HG03066 (cell line): ENCODE data around the gene NPBWR2.
"Not testable (repeated sequence)": the region's sequence is repeated elsewhere in the genome, so short reads cannot be mapped to it uniquely, and the experiment has no call there.

Experiments
- ATAC-seq: cut with Tn5 transposase; IDR thresholded peaks from one replicate; pipeline ENCODE4 v1.9.1; 2021; ENCODE audit warnings: low read depth; ENCODE audit not compliant: unreplicated experiment

Gene NPBWR2

GRCh38 chr20:64144144-64144912 is 37.0 kb upstream of the NPBWR2 start:
- no peak for ATAC-seq

DNA sequence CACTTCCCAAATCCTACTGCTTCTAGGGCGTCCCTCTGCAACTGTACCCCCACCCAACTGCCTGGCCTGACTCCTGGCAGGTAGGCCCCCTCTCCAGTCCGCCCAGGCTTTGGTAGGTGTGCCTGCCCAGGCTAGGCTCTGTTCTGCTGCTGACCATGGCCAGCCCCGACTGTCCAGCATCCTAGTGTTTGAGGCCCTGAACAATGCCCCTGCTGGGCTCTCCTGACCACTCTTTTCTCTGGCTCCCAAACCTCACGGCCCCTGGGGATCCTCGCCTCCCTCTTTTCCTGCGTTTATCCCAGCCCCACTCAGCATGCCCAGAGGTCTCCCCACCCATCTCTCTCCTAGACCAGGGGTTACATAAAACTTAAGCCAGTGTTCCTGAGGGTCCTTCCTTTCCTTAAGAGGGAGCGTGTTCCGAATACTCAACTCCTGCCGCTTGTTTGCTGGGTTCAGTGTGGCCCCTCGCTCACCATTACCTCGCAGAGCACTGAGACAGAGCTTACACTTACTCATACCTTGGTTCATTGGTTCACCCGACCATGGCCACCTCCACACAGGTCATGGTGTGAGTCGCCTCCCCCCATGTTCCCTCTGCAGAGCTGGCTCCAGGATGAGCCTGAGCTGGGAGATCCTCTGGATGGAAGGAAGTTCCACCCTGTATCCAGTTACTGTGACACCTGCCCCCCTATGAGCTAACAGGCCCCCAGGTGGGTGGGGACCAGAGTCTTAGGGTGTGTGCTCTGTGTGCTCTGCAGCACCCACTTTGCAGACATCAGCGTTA is 35.8 kb upstream of the NPBWR2 start:
- no peak for ATAC-seq

DNA sequence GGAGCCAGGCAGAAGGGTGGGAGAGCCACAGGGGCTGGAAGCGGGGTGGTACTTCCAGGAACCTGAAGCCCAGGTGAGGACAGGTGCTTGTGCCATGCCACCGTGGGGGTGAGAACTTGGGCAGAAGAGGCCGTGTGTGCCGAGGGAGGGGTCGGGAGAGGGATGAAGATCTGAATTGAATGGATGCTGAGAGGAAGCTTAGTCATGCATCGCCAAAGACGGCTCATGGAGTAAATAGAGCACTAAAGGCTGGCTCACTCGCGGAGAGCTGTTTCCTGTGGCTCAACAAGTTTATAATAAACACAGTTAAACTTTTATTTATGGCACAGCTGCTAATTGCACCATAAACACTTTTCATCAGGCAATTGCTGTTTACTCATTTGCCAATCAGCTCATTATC is 35.2 kb upstream of the NPBWR2 start:
- ATAC-seq, result no peak

DNA sequence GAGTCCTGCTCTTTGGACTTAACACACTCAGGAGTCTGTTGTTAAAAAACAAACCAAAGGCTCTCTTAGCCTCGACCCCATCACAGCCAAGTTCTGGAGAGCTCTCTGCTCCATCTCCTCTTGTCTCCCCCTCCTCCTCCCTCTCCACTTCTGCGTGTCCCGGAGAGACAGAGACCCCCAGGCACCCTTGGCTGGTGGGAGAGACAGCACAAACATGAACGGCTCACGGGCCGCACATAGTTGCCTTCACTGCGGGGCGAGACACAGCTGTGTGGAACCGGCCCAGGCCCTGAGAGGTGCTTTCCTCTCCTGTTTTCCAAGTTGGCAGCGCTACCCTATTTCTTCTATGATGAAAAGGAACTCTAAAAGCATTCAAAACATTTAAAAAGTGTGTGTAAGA is 33.6 kb upstream of the NPBWR2 start:
- ATAC-seq, result no peak

- no peak for ATAC-seq
Measured at GRCh38 chr20:64140061-64140931, 32.9 kb upstream of the NPBWR2 start.

- no peak for ATAC-seq
Measured at GRCh38 chr20:64139199-64140060, 32.1 kb upstream of the NPBWR2 start.

- no peak for ATAC-seq
Measured at GRCh38 chr20:64138276-64138815, 31.0 kb upstream of the NPBWR2 start.

GRCh38 chr20:64137598-64138031 is 30.2 kb upstream of the NPBWR2 start:
- ATAC-seq, result no peak

GRCh38 chr20:64136004-64136710 is 28.8 kb upstream of the NPBWR2 start:
- ATAC-seq, result no peak

DNA sequence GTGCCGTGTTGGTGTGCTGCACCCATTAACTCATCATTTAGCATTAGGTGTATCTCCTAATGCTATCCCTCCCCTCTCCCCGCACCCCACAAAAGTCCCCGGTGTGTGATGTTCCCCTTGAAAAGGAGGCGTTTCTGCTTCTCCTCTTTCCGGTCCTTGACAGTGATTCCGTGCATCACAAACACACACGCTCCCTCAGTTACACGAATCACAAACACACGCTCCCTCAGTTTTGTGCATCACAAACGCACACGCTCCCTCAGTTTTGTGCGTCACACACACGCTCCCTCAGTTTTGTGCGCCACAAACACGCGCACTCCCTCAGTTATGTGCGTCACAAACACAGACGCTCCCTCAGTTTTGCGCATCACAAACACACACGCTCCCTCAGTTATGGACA is 27.4 kb upstream of the NPBWR2 start:
- ATAC-seq, result not testable (repeated sequence)

GRCh38 chr20:64133951-64134407 is 26.6 kb upstream of the NPBWR2 start:
- no peak for ATAC-seq

- no peak for ATAC-seq
Measured at GRCh38 chr20:64131406-64131805, 24.0 kb upstream of the NPBWR2 start.

GRCh38 chr20:64130876-64131275 is 23.5 kb upstream of the NPBWR2 start:
- ATAC-seq, result no peak

- no peak for ATAC-seq
Measured at GRCh38 chr20:64130271-64130670, 22.9 kb upstream of the NPBWR2 start.

DNA sequence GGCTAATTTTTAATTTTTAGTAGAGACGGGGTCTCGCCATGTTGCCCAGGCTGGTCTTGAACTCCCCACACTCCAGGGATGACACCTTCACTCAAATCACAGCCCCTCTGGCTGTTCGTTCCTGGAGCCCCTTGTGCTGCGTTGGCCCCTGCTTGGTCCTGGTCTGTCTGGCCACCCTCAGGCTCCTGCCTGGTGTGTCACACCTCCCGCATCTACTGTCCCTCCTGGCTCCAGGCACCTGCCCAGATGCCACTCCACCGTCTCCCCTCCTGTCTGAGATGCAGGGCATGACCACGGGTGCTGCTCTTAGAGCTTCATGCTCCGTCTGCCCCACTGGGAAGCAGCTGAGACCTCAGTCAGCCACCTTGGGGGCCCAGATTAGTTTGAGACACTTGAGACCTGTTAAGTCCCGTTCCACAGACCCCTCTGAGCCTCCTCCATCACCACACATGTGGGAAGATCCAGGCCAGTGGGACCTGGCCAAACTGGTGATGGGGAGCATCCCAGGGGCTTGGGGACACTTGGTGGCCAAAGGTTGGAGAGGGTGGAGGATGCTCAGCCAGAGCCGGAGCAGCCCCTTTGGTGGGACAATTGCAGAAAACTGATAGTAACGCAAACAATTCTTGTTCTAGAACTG is 21.9 kb upstream of the NPBWR2 start:
- no peak for ATAC-seq

GRCh38 chr20:64123517-64123916 is 16.2 kb upstream of the NPBWR2 start:
- not testable (repeated sequence) for ATAC-seq

GRCh38 chr20:64122927-64123326 is 15.6 kb upstream of the NPBWR2 start:
- not testable (repeated sequence) for ATAC-seq

DNA sequence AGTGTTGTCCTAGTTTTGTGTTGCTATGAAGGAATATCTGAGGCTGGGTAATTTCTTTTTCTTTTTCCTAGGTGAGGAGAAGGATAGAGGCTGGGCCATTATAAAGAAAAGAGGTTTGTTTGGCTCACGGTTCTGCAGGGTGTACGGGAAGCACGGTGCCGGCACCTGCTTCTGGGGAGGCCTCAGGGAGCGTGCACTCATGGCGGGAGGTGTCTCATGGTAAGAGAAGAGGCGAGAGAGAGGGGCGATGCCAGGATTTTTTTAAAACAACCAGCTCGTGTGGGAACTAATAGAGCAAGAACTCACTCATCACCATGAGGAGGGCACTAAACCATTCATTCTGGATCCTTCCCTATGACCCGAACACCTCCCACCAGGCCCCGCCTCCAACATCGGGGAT is 14.2 kb upstream of the NPBWR2 start:
- no peak for ATAC-seq
